Measurements from ENCODE around the gene SERPINB7.
"Not testable (repeated sequence)": the region's sequence is repeated elsewhere in the genome, so short reads cannot be mapped to it uniquely, and the experiment has no call there.

Gene SERPINB7

GRCh38 chr18:63775166-63775730 lies at the start of gene SERPINB7:
TSS of gene SERPINB7 (plus strand) at chr18:63775418. CDS start at chr18:63782373, 6,955 bp downstream.
- no peaks in the 10 kb centered on the region for H3K4me1 ChIP-seq (ENCODE audit: insufficient read depth, low read length)
- H3K36me3 ChIP-seq (ENCODE audit: insufficient read depth, low read length) = no peaks in the 10 kb centered on the region
- no peaks in the 10 kb centered on the region for H3K9me3 ChIP-seq (ENCODE audit: control insufficient read depth, insufficient read depth, low read length)
- H3K9ac ChIP-seq (ENCODE audit: low read depth, low read length) = no peak within 1 kb of the TSS; the same call in 1 of the 2 replicates

- H3K9me3 ChIP-seq (ENCODE audit: control insufficient read depth, insufficient read depth, low read length) = no peaks in the 10 kb centered on the region
- H3K36me3 ChIP-seq (ENCODE audit: insufficient read depth, low read length) = no peaks in the 10 kb centered on the region
- no peaks in the 10 kb centered on the region for H3K4me1 ChIP-seq (ENCODE audit: insufficient read depth, low read length)
- no peak overlapping the region for H3K9ac ChIP-seq (ENCODE audit: low read depth, low read length)
Observed at GRCh38 chr18:63725682-63726480, 49.3 kb upstream of the SERPINB7 start.

GRCh38 chr18:63730773-63731172 lies 44.4 kb upstream of the SERPINB7 start:
- no peak overlapping the region for H3K9ac ChIP-seq (ENCODE audit: low read depth, low read length)
- H3K36me3 ChIP-seq (ENCODE audit: insufficient read depth, low read length) = no peaks in the 10 kb centered on the region
- H3K9me3 ChIP-seq (ENCODE audit: control insufficient read depth, insufficient read depth, low read length) = no peaks in the 10 kb centered on the region
- H3K4me1 ChIP-seq (ENCODE audit: insufficient read depth, low read length) = no peaks in the 10 kb centered on the region

GRCh38 chr18:63731215-63731614 lies 44.0 kb upstream of the SERPINB7 start:
- Histone ChIP-seq H3K4me1 (ENCODE audit: insufficient read depth, low read length) (no peaks in the 10 kb centered on the region), H3K9me3 (ENCODE audit: control insufficient read depth, insufficient read depth, low read length) (no peaks in the 10 kb centered on the region), H3K36me3 (ENCODE audit: insufficient read depth, low read length) (no peaks in the 10 kb centered on the region), H3K9ac (ENCODE audit: low read depth, low read length) (no peak overlapping the region)

GRCh38 chr18:63736876-63737275 lies 38.3 kb upstream of the SERPINB7 start:
- H3K9me3 ChIP-seq (ENCODE audit: control insufficient read depth, insufficient read depth, low read length) = no peaks in the 10 kb centered on the region
- no peak overlapping the region for H3K9ac ChIP-seq (ENCODE audit: low read depth, low read length)
- H3K4me1 ChIP-seq (ENCODE audit: insufficient read depth, low read length) = no peaks in the 10 kb centered on the region
- no peaks in the 10 kb centered on the region for H3K36me3 ChIP-seq (ENCODE audit: insufficient read depth, low read length)

- no peaks in the 10 kb centered on the region for H3K9me3 ChIP-seq (ENCODE audit: control insufficient read depth, insufficient read depth, low read length)
- no peaks in the 10 kb centered on the region for H3K36me3 ChIP-seq (ENCODE audit: insufficient read depth, low read length)
- no peak overlapping the region for H3K9ac ChIP-seq (ENCODE audit: low read depth, low read length)
- H3K4me1 ChIP-seq (ENCODE audit: insufficient read depth, low read length) = no peaks in the 10 kb centered on the region
Observed at GRCh38 chr18:63741769-63742168, 33.4 kb upstream of the SERPINB7 start.

GRCh38 chr18:63747006-63747405 lies 28.2 kb upstream of the SERPINB7 start:
- Histone ChIP-seq H3K9ac (ENCODE audit: low read depth, low read length) (no peak overlapping the region), H3K36me3 (ENCODE audit: insufficient read depth, low read length) (no peaks in the 10 kb centered on the region), H3K4me1 (ENCODE audit: insufficient read depth, low read length) (no peaks in the 10 kb centered on the region), H3K9me3 (ENCODE audit: control insufficient read depth, insufficient read depth, low read length) (no peaks in the 10 kb centered on the region)

- H3K36me3 ChIP-seq (ENCODE audit: insufficient read depth, low read length) = no peaks in the 10 kb centered on the region
- no peak overlapping the region for H3K9ac ChIP-seq (ENCODE audit: low read depth, low read length)
- no peaks in the 10 kb centered on the region for H3K4me1 ChIP-seq (ENCODE audit: insufficient read depth, low read length)
- no peaks in the 10 kb centered on the region for H3K9me3 ChIP-seq (ENCODE audit: control insufficient read depth, insufficient read depth, low read length)
Observed at GRCh38 chr18:63749489-63749888, 25.7 kb upstream of the SERPINB7 start.

- no peaks in the 10 kb centered on the region; the same call in 1 of the 2 replicates for H3K9me3 ChIP-seq (ENCODE audit: control insufficient read depth, insufficient read depth, low read length)
- no peaks in the 10 kb centered on the region for H3K36me3 ChIP-seq (ENCODE audit: insufficient read depth, low read length)
- no peaks in the 10 kb centered on the region for H3K4me1 ChIP-seq (ENCODE audit: insufficient read depth, low read length)
- H3K9ac ChIP-seq (ENCODE audit: low read depth, low read length) = no peak overlapping the region
Observed at GRCh38 chr18:63752636-63753035, 22.6 kb upstream of the SERPINB7 start.

GRCh38 chr18:63753676-63754075 lies 21.5 kb upstream of the SERPINB7 start:
- no peaks in the 10 kb centered on the region for H3K4me1 ChIP-seq (ENCODE audit: insufficient read depth, low read length)

GRCh38 chr18:63757541-63757940 lies 17.7 kb upstream of the SERPINB7 start:
- Histone ChIP-seq H3K36me3 (ENCODE audit: insufficient read depth, low read length) (no peaks in the 10 kb centered on the region), H3K9me3 (ENCODE audit: control insufficient read depth, insufficient read depth, low read length) (peaks cover 9% of the 10 kb centered on the region), H3K4me1 (ENCODE audit: insufficient read depth, low read length) (no peaks in the 10 kb centered on the region), H3K9ac (ENCODE audit: low read depth, low read length) (no peak overlapping the region)

More at GRCh38 chr18:63753676-63754075, 21.5 kb upstream of the SERPINB7 start:
- Histone ChIP-seq H3K36me3 (ENCODE audit: insufficient read depth, low read length) (no peaks in the 10 kb centered on the region), H3K9ac (ENCODE audit: low read depth, low read length) (no peak overlapping the region), H3K9me3 (ENCODE audit: control insufficient read depth, insufficient read depth, low read length) (no peaks in the 10 kb centered on the region; the same call in 1 of the 2 replicates)

- Histone ChIP-seq H3K9me3 (ENCODE audit: control insufficient read depth, insufficient read depth, low read length) (peaks cover 9% of the 10 kb centered on the region), H3K9ac (ENCODE audit: low read depth, low read length) (no peak overlapping the region), H3K36me3 (ENCODE audit: insufficient read depth, low read length) (no peaks in the 10 kb centered on the region), H3K4me1 (ENCODE audit: insufficient read depth, low read length) (no peaks in the 10 kb centered on the region)
Observed at GRCh38 chr18:63758615-63759240, 16.5 kb upstream of the SERPINB7 start.

- not testable (repeated sequence) for H3K4me1 ChIP-seq (ENCODE audit: insufficient read depth, low read length)
Observed at GRCh38 chr18:63759786-63760185, 15.4 kb upstream of the SERPINB7 start.

GRCh38 chr18:63762518-63762917 lies 12.7 kb upstream of the SERPINB7 start:
- H3K9me3 ChIP-seq (ENCODE audit: control insufficient read depth, insufficient read depth, low read length) = peaks cover 9% of the 10 kb centered on the region
- H3K36me3 ChIP-seq (ENCODE audit: insufficient read depth, low read length) = no peaks in the 10 kb centered on the region
- H3K4me1 ChIP-seq (ENCODE audit: insufficient read depth, low read length) = no peaks in the 10 kb centered on the region
- H3K9ac ChIP-seq (ENCODE audit: low read depth, low read length) = no peak overlapping the region

More at GRCh38 chr18:63759786-63760185, 15.4 kb upstream of the SERPINB7 start:
- not testable (repeated sequence) for H3K9me3 ChIP-seq (ENCODE audit: control insufficient read depth, insufficient read depth, low read length); H3K36me3 ChIP-seq (ENCODE audit: insufficient read depth, low read length); H3K9ac ChIP-seq (ENCODE audit: low read depth, low read length)
